Suprapubic skin (tissue), 4 donors: ENCODE measurements around the gene ZAR1.

Source experiments
- CTCF ChIP-seq, 2 donors: fragments of 200-600 bp in 1 of 2; fragments of 450-650 bp in 1 of 2; sonication (generic) in 1 of 2; IDR thresholded peaks; one replicate each; pipeline ENCODE4 v1.5.1; 2016 to 2019; ENCODE audit warnings: antibody characterized with exemption in 2 of 2, mild to moderate bottlenecking in 1 of 2, moderate library complexity in 1 of 2
- EP300 ChIP-seq: sonication (generic); formaldehyde crosslinking; IDR thresholded peaks from one replicate; pipeline ENCODE4 v1.6.1; 2017; ENCODE audit warnings: antibody characterized with exemption
- POLR2A ChIP-seq, 2 donors: fragments of 450-650 bp; IDR thresholded peaks; one replicate each; pipeline ENCODE4 v1.6.1; 2017; ENCODE audit warnings: antibody characterized with exemption in 2 of 2, mild to moderate bottlenecking in 2 of 2, moderate library complexity in 2 of 2
- POLR2AphosphoS5 ChIP-seq, 3 donors: sonication (generic); formaldehyde crosslinking; IDR thresholded peaks; one replicate each; pipeline ENCODE4 v1.6.1; 2017; ENCODE audit warnings: antibody characterized with exemption in 3 of 3

- TF ChIP-seq CTCF (IDR thresholded peaks at IDR 0.05) (no peak), POLR2A (IDR thresholded peaks at IDR 0.05) (no peak), POLR2AphosphoS5 (IDR thresholded peaks at IDR 0.05) (no peak), EP300 (no peak)
These were observed 13.9 kb downstream of the ZAR1 start for GRCh38 chr4:48504026-48504330.
